ENCODE results near the gene MIGA1.
"Not testable (repeated sequence)": the region's sequence is repeated elsewhere in the genome, so short reads cannot be mapped to it uniquely, and the experiment has no call there.

Gene MIGA1

DNA sequence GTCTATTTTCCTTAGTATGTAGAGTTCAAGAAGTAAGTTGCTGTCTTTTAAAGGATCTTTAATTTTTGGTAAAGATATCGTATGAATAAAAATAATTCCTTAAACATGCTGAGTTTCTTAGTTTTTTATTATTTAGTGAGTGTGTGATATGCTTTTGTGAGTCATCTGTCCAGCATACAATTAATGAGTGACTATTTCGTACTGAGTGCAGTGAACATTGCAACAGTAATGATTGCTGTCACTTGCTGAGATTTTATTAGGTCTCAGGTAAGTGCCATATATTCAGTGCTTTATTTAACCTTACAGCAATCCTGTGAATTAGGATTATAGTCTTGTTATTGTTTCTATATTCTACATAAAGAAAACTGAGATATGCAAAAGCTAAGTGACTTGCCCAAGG is 22.6 kb downstream of the MIGA1 start:
- no peak for DNase-seq (ENCODE audit: low spot score)

DNA sequence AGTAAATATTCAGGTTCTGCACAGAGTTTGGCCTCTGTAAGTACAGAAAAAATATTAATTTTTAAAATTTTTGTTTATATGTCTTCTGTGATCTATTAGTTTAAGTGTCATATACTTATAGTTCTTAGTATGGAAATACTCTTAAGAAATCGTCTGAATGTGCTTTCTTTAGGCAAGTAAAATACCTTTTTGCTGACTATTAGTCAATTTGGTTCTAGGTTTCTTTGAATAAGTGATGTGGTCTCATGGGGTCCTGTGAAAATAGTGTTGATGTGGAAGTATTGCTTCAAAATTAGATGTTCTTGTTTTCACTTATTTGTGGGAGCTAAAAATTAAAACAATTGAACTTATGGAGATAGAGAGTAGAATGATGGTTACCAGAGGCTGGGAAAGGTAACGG is 23.9 kb downstream of the MIGA1 start:
- DNase-seq (ENCODE audit: low spot score): no peak

DNA sequence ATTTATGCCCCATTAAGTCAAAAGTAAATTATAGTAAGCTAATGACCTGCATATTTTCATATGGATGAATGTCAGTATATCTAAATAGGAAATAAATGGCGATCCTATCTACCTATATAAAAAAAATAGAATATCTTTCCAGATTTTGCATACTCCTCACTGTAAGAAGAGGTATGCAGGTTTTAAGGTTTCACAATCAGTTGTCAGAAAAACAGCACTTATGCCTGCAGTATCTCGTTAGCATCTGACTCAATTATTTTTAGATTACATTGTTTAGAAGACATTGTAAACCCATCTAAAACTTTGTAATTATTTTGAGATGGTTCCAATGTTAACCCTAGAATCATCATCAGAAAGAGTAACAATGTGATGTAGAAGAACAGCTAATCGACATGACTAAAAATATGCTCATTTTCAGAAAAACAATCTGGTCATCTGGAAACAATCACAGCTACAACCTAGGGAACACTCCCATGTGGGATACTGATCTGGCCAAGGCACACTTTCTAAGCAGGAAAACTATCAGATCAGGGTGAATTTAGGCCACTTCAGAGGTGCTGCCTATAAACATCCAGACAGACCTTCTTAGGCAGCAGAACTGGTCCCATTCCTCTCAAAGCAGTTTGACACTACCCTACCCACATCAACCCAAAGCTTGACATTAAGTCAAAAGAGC is 30.5 kb downstream of the MIGA1 start:
- DNase-seq (ENCODE audit: low spot score): not testable (repeated sequence)

DNA sequence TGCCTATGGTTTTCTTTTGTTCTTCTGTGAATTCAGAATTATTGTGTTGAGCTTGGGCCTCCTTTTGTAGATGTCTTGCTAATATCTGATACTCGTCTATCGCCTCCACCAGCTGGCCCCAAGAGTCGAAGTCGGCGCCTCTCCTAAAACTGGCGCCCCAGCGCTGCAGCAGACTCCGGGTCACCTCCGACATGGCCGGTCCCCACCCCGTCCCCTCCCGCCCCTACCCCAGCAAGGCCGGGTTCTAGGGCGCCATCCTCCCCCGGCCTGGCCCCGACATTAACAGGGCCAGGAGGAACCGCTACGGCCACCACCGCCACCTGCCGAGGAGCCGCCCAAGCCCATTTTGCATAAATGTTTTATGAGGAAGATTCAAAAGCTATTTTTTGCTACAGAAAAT is 32.1 kb downstream of the MIGA1 start:
- not testable (repeated sequence) for DNase-seq (ENCODE audit: low spot score)

DNA sequence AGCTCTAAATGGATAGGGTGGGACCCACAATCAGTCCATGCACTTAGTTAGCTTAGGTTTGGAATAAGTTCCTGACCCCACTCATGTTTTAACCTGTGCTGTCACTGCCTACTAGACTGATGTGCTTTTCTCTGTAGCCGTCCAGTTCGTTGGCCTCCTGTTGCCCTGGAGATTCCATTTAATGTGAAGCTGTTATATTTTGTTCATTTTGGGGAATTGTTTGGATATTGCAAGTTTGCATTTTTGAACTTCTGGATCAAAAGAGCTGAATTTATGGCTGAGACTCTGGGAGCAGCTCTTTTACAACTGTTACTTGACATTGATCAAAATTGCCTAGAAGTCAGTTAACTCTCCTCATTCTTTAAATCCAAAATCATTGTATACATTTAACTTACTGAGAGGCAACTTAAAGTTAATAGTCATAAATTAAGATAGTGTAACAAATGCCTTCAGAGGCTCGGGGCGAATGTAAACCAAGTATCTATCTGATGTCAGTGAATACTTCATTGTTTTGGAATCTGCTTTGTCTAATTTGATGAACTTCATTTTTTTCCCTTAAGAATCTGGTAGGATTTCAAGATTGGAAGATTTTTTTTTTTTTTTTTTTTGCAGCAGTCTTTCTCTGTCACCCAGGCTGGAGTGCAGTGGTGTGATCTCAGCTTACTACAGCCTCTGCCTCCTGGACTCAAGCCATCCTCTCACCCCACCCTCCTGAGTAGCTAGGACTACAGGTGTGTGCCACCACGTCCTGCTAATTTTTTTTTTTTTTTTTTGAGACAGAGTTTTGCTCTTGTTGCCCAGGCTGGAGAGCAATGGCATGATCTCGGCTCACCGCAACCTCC is 38.1 kb downstream of the MIGA1 start:
- no peak for DNase-seq (ENCODE audit: low spot score)

DNA sequence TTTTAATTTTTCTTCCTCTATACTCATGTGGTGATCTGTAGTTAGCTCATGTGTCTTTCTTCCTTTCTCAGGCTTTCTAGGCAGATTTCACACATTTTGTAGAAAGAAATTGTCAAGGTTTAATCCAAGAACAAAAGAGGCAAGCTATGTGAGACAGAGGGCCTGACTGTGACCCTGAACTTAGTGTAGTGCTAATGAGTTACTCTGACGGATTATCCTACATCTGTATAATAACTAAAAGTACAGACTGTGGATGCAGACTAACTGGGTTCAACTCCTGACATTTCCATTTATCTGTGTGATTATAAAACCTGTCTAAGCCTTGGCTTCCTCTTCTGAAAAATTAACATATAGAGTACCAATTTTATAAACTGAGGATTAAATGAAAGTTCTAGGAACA is 40.7 kb downstream of the MIGA1 start:
- DNase-seq (ENCODE audit: low spot score): no peak

DNA sequence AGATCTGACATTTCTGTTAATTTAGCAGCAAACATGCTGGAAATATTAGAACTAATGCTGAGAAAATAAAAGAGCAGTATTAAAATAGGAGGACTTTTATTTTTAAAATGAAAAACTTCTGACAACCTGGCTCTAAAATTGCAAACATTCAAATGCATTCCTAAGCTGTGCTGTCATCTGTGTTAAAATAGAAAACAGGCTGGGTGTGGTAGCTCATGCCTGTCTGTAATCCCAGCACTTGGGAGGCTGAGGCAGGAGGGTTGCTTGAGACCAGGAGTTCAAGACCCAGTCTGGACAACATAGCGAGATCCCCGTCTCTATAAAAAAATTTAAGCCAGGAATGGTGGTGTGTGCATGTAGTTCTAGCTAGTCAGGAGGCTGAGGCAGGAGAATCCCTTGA is 44.6 kb downstream of the MIGA1 start:
- DNase-seq (ENCODE audit: low spot score): no peak

DNA sequence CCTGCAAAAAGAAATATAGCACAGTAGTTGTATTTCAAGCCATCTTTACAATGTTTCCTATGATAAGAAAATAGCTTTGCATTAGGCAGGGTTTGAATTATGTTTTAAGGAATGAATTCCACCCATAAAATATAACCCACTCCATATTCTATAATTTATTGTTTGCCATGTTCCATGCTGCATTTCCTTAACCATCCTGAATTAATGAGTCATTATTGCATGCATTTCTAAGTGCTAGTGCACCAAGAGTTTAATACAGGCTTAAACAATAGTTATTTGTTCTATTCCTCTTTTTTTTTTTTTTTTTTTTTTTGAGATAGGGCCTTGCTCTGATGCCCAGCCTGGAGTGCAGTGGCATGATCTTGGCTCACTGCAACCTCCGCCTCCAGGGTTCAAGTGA is 45.2 kb downstream of the MIGA1 start:
- DNase-seq (ENCODE audit: low spot score): no peak

DNA sequence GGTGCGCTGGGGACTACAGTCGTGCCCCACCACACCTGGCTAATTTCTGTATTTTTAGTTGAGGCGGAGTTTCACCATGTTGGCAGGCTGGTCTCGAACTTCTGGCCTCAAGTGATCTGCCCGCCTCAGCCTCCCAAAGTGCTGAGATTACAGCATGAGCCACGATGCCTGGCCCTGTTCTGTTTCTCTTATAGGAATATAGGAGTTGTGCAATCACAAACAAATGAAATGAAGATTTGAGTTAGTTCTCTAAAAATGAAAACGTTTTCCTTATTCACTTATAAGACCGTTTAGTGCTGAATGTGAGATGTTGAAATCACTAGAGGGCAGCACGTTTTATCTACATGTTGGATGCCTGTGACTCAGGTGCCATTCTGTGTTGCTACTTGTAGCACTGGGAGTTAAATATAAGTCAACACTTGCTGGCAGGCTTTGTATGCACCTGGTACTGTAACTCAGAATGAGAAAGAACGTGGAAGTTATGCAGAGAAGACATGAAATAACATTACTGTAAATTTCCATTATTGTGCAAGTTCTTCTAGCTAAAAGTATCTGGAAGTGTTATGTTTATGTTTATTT is 45.8 kb downstream of the MIGA1 start:
- peak; percentile 47 for DNase-seq (ENCODE audit: low spot score)

DNA sequence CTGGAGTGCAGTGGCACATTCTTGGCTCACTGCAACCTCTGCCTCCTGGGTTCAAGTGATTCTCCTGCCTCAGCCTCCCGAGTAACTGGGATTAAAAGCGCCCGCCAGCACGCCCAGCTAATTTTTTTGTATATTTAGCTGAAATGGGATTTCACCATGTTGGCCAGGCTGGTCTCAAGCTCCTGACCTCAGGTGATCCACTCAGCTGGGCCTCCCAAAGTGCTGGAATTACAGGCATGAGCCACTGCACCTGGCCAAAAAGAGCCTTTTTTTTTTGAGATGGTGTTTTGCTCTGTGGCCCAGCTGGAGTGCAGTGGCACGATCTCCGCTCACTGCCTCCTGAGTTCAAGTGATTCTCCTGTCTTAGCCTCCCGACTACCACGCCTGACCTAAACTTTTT is 47.4 kb downstream of the MIGA1 start:
- DNase-seq (ENCODE audit: low spot score): not testable (repeated sequence)

DNA sequence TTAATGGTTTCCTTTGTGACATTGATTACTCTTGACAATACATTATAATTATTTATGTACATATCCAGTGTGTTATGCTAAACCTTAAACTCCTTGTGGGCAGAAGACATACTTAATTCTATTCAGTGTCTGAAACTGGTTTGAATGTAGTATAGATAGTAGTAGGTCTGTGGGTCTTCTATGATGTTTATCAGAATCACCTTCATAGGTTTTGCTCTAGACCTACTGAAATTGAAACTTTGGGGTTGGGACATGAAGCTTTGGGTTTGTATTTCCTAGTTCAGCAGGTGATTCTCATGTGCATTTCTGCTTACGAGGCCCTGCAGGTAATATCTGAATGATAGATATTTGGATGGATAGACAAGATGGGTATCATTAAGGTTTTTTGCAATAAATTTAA is 48.6 kb downstream of the MIGA1 start:
- no peak for DNase-seq (ENCODE audit: low spot score)

DNA sequence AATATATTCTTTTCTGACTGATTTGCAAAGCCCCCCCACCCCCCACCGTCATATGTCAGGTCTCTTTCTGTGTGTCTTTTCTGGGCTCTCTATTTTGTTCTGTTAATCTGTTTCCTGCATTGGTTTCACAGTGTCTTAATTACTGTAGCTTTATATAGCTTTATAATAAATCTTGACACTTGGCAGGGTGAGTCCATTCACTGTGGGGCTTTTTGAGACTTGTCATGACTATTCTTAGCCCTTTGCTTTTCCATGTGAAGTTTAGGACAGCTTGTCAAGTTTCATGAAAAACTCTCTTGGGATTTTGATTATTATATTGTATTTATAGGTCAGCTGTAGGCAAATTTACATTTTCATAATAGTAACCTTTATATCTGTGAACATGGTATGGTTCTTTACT is 50.4 kb downstream of the MIGA1 start:
- no peak for DNase-seq (ENCODE audit: low spot score)

DNA sequence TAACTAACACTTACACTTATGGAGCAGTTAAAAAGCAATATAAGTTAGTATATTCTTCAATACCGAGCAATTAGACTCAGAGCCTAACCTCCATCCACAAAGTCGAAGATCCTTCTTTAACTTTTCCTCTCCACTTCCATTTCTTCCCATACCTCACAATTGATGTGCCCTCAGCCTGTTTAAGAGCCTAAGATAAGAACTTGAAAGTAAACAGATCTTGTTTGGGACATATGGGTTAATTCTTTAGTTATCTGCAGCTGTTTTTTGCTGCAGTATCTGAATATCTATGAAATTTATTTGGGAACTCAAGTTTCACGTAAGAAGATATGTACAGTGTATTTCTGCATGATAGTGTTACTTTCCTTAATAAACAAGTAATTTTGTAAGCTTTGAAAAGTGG is 51.5 kb downstream of the MIGA1 start:
- no peak for DNase-seq (ENCODE audit: low spot score)

DNA sequence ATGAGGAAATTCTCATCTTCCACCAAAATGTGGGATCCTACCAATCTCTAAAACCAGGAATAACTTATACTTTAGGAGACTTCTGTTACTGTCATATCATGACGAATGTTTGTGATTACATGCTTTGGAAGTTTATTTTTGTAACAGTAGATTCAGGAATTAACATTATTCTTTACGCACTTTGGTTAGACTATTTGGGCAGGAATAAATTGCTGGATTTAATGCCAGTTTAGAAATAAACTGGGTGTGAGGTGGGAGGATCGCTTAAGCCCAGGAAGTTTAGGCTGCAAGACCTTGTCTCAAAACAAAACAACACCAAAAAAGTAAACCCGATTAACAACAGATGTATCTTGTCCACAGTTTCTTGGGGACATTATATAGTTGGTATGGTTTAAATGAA is 52.1 kb downstream of the MIGA1 start:
- no peak for DNase-seq (ENCODE audit: low spot score)

DNA sequence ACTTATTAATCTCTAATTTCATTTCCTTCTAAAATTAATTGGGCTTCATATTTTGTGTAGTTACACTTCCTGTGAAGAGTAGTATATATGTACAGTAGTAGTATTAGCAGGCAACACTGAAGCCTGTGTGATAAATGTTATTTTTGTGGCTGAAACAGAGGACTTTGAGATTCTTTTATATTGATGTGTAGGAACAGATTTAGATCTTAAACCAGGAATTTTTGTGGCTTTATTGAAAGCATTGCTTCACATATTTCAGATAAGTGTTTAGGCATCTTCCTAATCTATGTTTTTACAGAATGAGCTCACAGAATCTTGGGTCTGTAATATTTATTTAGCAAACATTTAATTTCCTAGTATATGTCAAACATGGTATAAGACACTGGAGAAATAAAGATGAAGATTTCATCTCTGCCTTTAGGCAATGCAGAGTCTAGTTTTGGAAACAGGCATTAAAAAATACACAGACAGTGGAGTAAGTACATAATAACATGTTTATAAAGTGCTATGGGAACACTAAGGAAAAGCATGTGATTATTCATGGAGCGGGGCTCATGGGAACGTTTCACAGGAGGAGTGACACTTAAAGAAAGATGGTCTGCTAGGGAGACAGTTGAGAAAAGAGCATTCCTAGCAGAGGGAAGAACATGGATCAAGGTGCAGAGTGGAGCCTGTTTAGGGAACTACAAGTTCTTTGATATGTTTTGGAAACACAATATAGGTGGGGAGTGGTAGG is 52.7 kb downstream of the MIGA1 start:
- DNase-seq (ENCODE audit: low spot score): no peak

DNA sequence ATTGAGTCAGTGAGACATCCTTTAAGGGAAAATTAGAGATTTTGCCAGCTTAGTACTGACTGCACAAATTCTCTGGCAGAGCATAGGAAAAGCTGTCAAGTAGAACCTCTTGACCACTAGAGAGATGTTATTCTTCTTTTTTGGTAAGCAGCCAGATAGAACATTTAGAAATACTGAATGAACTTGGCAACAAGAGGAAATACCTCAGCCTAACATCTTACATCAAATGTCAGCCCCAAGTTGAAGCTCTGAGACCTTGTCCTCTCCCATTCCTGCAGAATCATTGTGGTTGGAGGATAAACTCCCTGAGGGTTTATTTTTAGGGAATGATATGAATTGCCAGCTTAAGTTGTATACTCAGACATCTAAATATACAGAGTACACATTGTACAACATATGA is 53.5 kb downstream of the MIGA1 start:
- DNase-seq (ENCODE audit: low spot score): no peak

DNA sequence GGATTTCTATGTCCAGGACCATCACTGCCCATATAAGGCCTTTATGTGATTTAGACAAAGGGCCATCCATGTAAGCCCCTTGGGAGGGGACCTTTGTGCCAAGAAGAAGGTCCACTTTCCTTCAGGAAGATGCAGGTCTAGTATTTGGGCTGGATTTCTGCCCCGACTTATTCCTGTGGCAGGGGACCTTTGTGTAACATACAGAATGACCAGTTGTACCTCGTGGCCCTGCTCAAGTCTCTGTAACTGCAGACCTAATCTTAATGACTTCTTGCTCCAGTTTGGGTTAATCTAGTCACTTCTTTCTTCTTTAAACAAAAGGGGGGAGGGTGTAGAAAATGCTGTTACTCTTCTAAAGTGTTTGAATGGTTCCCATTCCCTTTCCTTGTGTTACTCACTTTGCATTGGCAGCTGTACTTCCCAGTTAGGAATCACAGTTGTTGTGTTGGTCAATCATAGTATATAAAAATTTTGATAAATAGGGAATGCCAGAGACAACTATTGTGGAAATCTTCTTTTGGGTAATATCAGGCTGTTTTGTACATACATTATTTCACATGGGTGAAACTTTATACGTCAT is 54.2 kb downstream of the MIGA1 start:
- no peak for DNase-seq (ENCODE audit: low spot score)

DNA sequence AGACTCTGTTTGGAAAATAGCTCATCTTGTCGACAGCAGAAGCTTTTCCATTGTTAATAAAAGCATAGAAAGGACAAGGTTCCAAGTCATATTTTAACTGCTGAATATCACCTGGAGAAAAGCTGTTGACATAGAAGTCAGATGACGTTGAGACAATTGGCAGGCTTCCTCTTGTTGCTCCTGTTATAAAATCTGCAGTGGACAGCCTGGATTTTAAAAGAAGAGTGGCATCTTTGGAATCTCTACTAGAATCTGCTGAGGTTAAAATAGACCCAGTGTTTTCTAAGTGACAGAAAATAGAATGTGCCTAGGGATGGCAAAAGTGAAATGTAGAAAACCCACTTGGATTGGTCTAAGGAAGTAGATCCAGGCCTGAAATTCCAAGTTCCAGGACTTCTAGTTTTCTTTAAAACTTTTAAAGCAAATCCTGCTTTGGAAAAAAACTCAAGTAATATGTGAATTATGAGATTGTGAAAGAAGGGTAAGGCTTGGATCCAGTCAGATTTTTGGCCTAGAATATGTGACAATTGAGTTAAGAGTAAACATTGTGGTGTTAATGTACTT is 55.4 kb downstream of the MIGA1 start:
- DNase-seq (ENCODE audit: low spot score): no peak

DNA sequence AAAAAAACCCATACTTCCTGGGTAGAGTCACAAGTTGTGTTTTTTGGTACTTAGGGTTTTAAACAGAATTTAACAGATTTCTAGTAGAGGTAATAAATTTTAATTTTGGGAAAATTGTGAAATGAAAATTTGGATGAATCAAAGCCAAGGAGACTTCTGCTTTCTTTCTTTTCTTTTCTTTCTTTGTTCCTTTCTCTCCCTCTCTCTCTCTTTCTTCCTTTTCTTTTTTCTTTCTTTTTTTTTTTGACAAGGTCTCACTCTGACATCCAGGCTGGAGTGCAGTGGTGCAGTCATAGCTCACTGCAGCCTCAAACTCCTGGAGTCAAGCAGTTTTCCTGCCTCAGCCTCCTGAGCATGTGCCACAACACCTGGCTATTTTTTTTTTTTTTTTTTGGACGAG is 62.1 kb downstream of the MIGA1 start:
- DNase-seq (ENCODE audit: low spot score): no peak

DNA sequence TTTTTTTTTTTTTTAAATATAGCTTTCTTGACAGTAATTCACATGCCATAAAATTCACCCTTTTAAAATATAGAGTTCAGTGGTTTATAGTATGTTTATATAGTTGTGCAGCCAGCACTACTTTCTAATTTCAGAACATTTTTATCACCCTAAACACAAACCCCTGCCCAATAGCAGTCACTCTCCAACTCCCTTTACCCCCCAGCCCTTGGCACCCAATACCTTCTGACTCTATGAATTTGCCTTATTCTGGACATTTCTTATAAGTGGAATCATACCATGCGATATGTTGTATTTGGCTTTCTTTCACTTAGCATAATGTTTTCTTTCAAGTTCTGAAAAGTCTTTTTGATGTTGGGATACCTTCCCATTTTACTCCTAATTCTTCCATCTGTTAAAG is 66.5 kb downstream of the MIGA1 start:
- no peak for DNase-seq (ENCODE audit: low spot score)

DNA sequence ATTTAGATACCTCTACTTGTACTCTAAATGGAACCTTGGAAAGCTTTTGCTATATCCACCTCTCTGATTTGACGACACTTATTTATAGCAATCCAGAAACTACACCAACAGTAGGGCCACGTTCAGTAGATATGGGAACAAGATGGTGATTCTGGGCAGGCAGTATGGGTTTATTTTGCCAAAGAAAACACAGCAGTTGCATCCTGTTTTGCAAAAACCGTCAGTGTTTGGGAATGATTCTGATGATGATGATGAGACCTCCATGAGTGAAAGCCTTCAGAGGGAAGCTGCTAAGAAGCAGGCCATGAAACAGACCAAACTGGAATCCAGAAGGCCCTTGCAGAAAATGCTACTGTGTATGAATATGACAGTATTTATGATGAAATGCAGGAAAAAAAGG is 67.5 kb downstream of the MIGA1 start:
- no peak for DNase-seq (ENCODE audit: low spot score)

DNA sequence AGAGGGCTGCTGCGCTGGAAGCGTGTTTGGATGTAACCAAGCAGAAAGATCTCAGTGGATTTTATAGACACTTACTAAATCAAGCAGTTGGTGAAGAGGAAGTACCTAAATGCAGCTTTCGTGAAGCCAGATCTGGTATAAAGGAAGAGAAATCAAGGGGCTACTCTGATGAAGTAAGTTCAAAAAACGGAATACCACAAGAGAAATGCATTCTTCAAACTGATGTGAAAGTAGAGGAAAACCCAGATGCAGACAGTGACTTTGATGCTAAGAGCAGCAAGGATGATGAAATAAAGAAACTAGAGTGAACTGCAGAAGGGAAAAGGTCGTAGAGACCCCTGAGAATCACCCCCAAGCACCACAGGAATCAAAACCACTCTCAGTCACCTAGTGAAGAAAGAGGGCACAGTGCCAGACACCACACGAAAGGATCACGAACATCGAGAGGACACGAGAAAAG is 68.2 kb downstream of the MIGA1 start:
- peak; percentile 31 for DNase-seq (ENCODE audit: low spot score)

Measured in germinal center (tissue), 1 donor.